Spleen (tissue), 7 donors: ENCODE measurements around the gene FAM120A.

Experiments used
- CTCF ChIP-seq, 11 experiments: fragments of 200-600 bp in 7 of 11; fragments of 450-650 bp in 4 of 11; sonication (generic) in 4 of 11; IDR thresholded peaks in 8 of 11; conservative IDR thresholded peaks in 3 of 11; 1 replicate in 7 of 11; 2 replicates in 4 of 11; pipeline versions ENCODE4 v1.4.0 to v1.8.0; 2016 to 2021; ENCODE audit warnings: antibody characterized with exemption in 11 of 11, inconsistent platforms in 4 of 11, mild to moderate bottlenecking in 1 of 11
- POLR2A ChIP-seq, 3 donors: fragments of 450-650 bp; IDR thresholded peaks; one replicate each; pipeline ENCODE4 v1.5.1; 2017; ENCODE audit warnings: antibody characterized with exemption in 3 of 3, mild to moderate bottlenecking in 1 of 3
- donor health status: DM: no; HTN: no; CAD: no; lungs with moderate emphysema.
- donor health status: DM: no; HTN: no; CAD: no.
- donor health status: DM: no; HTN: no; CAD: no.

DNA sequence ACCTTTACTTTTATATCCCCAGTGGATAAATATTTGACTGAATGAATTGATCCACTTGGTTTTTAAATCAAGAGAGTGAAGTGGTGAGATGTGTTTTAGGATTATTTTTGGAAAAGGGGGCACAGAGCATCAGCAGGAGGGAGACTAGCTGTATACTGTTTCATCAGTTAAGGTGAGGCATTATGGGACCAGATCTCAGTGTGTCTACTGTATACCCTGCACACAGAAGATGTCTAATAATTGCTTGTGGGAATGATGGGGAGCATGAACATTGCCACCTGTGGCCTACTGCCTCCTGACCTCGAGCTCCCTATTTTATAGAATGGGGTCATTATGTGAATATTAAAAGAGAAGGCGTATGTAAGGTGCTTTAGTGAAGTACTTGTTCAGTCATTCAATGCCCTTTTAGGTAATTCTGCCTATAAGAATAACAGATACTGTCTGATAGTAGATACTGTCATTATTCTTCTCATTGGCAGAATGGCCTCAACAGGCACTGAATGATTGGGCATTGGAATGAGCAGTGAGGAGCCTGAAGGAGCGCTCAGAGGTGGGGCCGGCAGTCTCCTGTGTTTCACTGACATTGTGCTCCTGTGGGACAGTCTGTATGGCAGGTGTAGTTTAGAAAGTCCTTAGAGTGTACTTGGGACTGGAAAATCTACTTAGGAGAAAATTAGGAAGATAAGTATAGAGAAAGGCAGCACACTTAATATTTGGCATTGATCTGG lies 49.2 kb downstream of the FAM120A start:
- TF ChIP-seq POLR2A (IDR thresholded peaks at IDR 0.05) = no peak
- TF ChIP-seq CTCF (IDR thresholded peaks at IDR 0.05 in 8 of 11, conservative IDR thresholded peaks at IDR 0.05 in 3 of 11) = no peak
